CD4-positive, alpha-beta T cell treated with Interleukin-17A for 4 hours (primary cell): ENCODE data around the gene ZNF487.
"Not testable (repeated sequence)": the region's sequence is repeated elsewhere in the genome, so short reads cannot be mapped to it uniquely, and the experiment has no call there.

Source experiments
- DNase-seq: peaks from one replicate; pipeline ENCODE4 v3.0.0-alpha.2; 2020; ENCODE audit warnings: mixed read lengths

The ZNF487 gene

GRCh38 chr10:43407148-43407575, 29.7 kb upstream of the ZNF487 start:
- DNase-seq = peak; percentile 61

- peak; percentile 88 for DNase-seq
Observed at GRCh38 chr10:43407576-43408330, 29.2 kb upstream of the ZNF487 start.

- DNase-seq = peak; percentile 11
Observed at GRCh38 chr10:43408331-43408709, 28.6 kb upstream of the ZNF487 start.

GRCh38 chr10:43408710-43409384, 28.1 kb upstream of the ZNF487 start, which contains the start of gene HNRNPF:
Gene HNRNPF, minus strand, starts transcription at chr10:43409186. Its CDS starts 21,302 bp downstream, at chr10:43387884.
- peak; percentile 95 for DNase-seq

- DNase-seq = peak; percentile 70
Observed at GRCh38 chr10:43409385-43410109, 27.4 kb upstream of the ZNF487 start.

GRCh38 chr10:43410345-43410744, 26.6 kb upstream of the ZNF487 start:
- DNase-seq = no peak

- no peak for DNase-seq
Observed at GRCh38 chr10:43411536-43411935, 25.4 kb upstream of the ZNF487 start.

- no peak for DNase-seq
Observed at GRCh38 chr10:43415544-43415943, 21.4 kb upstream of the ZNF487 start.

- DNase-seq = peak; percentile 46
Observed at GRCh38 chr10:43417950-43418768, 18.8 kb upstream of the ZNF487 start.

- no peak for DNase-seq
Observed at GRCh38 chr10:43419997-43420368, 16.9 kb upstream of the ZNF487 start.

GRCh38 chr10:43420369-43421200, 16.3 kb upstream of the ZNF487 start:
- peak; percentile 82 for DNase-seq

GRCh38 chr10:43421201-43421507, 15.8 kb upstream of the ZNF487 start:
- no peak for DNase-seq

GRCh38 chr10:43421519-43421918, 15.4 kb upstream of the ZNF487 start:
- DNase-seq = no peak

- DNase-seq = not testable (repeated sequence)
Observed at GRCh38 chr10:43421944-43422343, 15.0 kb upstream of the ZNF487 start.

- DNase-seq = no peak
Observed at GRCh38 chr10:43424416-43424815, 12.5 kb upstream of the ZNF487 start.

- DNase-seq = not testable (repeated sequence)
Observed at GRCh38 chr10:43426476-43426875, 10.4 kb upstream of the ZNF487 start.

- DNase-seq = peak; percentile 63
Observed at GRCh38 chr10:43427166-43427825, 9.6 kb upstream of the ZNF487 start.

- no peak for DNase-seq
Observed at GRCh38 chr10:43430926-43431663, 5.8 kb upstream of the ZNF487 start.

GRCh38 chr10:43437141-43437870, 395 bp downstream of the ZNF487 start:
- DNase-seq = no peak
